GM19468 (cell line): ENCODE results near the gene FCAMR.

Experiments used
- ATAC-seq: cut with Tn5 transposase; IDR thresholded peaks from one replicate; pipeline ENCODE4 v1.9.1; 2021; ENCODE audit warnings: mild to moderate bottlenecking, moderate library complexity, moderate number of reproducible peaks; ENCODE audit not compliant: unreplicated experiment; ENCODE audit errors: extremely low read depth

Gene FCAMR

GRCh38 chr1:207000651-207001291 is 30.5 kb upstream of the FCAMR start:
- no peak for ATAC-seq

GRCh38 chr1:206998816-206999215 is 28.6 kb upstream of the FCAMR start:
- no peak for ATAC-seq

GRCh38 chr1:206992790-206993189 is 22.5 kb upstream of the FCAMR start:
- no peak for ATAC-seq

DNA sequence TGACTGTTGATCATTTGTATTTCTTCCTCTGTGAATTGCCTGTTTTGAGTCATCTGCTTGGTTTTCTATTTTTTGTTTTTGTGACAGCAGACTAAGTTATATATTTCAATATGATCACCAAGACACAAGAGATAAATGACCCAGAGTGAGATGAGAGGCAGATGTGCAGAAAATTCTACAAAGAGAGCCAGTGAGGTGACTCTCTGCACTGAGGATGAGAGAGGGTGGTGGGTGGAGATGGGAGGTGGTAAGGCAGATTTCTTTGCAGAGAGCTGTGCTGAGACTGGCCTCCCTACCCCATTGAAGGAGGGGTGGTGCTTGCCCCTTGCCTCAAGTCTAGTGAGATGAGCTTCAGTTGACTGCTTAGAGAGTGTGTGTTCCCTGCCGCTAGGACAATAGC is 17.6 kb upstream of the FCAMR start:
- no peak for ATAC-seq

DNA sequence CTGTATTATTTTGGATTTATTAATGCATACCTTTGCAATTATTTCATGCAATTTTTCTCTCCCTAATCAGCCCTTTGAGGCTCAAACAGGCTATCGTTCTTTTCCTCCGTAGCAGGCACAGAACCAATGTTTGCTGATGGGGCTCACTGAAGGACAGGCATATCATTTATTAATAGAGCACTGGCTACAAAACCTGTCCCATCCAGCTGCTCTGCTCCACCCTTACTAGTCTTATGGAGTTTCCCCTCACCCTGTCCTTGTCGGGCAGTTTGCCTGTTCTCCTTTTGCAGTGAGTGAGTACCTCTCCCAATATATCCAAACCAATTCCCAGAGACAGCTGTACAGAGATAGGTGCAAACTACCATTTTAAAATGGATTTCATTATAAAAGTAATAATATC is 16.6 kb upstream of the FCAMR start:
- no peak for ATAC-seq

- ATAC-seq, result no peak
These were observed 16.1 kb upstream of the FCAMR start for GRCh38 chr1:206986402-206986801.

GRCh38 chr1:206985162-206985749 is 15.0 kb upstream of the FCAMR start:
- no peak for ATAC-seq

- no peak for ATAC-seq
These were observed 12.0 kb upstream of the FCAMR start for GRCh38 chr1:206982216-206982615.

- no peak for ATAC-seq
These were observed 9.3 kb upstream of the FCAMR start for GRCh38 chr1:206979379-206980043.

DNA sequence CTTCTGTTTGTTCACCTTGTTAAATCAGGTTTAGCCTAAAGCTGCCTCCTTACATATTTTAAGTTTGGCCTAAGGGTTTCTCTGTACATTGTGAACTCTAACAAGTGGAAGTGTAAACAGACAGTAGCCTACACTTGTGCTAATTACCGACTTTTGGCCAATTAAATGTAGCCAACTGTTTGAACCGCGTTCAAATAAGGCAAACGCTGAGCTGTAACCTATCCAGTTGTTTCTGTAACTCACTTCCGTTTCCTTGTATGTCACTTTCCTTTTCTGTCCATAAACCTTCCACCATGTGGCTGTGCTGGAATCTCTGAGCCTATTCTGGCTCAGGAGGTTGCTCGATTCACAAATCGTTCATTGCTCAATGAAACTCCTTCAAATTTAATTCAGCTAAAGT is 8.0 kb upstream of the FCAMR start:
- ATAC-seq, result no peak

DNA sequence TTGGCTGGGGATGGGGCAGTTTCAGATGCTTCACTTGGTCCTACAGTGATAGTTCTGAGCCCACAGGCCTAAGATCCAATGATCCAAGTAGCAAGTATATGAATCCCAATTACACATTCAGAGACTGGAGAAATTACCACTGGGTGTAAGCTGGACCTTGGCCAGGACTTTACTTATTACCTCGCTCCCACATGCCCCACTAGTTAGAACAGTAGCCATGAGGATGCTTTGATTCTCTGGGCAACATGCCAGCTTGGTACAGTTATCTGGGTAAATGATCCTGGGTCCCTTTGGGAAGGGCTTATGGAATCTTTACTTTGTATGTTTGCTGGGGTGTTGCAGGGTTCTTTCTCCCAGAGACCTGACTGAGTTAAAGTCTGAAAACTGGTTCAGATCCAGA is 5.0 kb upstream of the FCAMR start:
- no peak for ATAC-seq

GRCh38 chr1:206974140-206974539 is 3.9 kb upstream of the FCAMR start:
- ATAC-seq, result no peak

GRCh38 chr1:206972728-206973127 is 2.5 kb upstream of the FCAMR start:
- no peak for ATAC-seq

- ATAC-seq, result no peak
These were observed 882 bp upstream of the FCAMR start for GRCh38 chr1:206971029-206971655.

GRCh38 chr1:206969090-206969489 is 1.2 kb downstream of the FCAMR start:
- ATAC-seq, result no peak

GRCh38 chr1:206967096-206967849 is 3.0 kb downstream of the FCAMR start:
- ATAC-seq, result no peak

DNA sequence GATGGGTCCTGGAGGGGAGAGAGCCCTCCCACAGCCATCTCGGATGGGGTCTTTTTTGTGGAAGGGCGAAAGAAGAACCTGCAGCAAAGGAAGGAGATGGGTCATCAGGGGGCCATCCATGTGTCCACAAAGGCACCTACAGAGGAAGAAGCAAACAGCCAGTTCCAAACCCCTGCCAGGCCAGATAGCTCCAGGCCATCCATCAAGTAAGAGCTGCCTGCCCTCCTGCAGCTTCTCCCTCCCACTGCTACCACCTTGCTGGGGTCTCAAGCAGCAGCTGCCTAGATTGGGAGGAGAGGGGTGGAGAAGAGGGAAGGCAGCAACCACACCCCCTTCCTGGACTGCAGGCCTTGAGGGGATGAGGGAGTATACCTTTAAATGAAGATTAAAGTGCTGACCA is 4.5 kb downstream of the FCAMR start:
- ATAC-seq, result no peak

GRCh38 chr1:206963740-206964139 is 6.5 kb downstream of the FCAMR start:
- ATAC-seq, result no peak

- ATAC-seq, result no peak
These were observed 7.0 kb downstream of the FCAMR start for GRCh38 chr1:206963119-206963712.

- ATAC-seq, result no peak
These were observed 8.0 kb downstream of the FCAMR start for GRCh38 chr1:206962272-206962671.
